Measurements from ENCODE around the gene XPR1.

The XPR1 gene

DNA sequence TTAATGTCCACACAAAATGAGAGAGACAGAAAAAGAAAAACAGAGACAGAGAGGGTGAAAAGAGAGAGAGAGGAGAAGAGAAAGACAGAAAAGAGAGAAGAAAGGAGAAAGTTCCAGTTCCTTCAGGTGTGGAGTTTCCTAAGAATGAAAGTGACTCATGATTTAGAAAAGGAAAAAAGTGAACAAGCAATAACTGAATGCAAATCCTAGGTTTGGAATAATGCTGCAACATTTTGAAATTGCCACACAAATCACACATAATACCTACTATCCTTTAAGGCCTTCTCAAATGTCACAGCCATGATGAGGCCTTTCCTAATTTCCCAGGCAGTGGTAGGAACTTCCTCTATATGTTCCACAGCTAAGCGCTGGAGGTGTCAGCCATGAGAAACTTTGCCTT, 31.5 kb upstream of the XPR1 start:
- no peak for DNase-seq
- TF ChIP-seq CTCF (IDR thresholded peaks at IDR 0.05), result no peak
- no peaks in the 10 kb centered on the region for H3K4me1 ChIP-seq
- intact Hi-C loops (cut with DNase I; ENCODE audit: low total_unique reads), result no loop called here
- no peaks in the 10 kb centered on the region for H3K9me3 ChIP-seq
- H3K27me3 ChIP-seq, result no peaks in the 10 kb centered on the region
- H3K36me3 ChIP-seq, result no peaks in the 10 kb centered on the region
- no peak overlapping the region for H3K27ac ChIP-seq
- no peak overlapping the region for H3K4me3 ChIP-seq

- Histone ChIP-seq H3K27ac (no peak overlapping the region), H3K4me3 (no peak overlapping the region), H3K27me3 (no peaks in the 10 kb centered on the region), H3K4me1 (no peaks in the 10 kb centered on the region), H3K9me3 (no peaks in the 10 kb centered on the region), H3K36me3 (no peaks in the 10 kb centered on the region)
- no peak for DNase-seq
- intact Hi-C loops (cut with DNase I; ENCODE audit: low total_unique reads), result no loop called here
- no peak for TF ChIP-seq CTCF (IDR thresholded peaks at IDR 0.05)
Measured at GRCh38 chr1:180601512-180601911, 30.3 kb upstream of the XPR1 start.

DNA sequence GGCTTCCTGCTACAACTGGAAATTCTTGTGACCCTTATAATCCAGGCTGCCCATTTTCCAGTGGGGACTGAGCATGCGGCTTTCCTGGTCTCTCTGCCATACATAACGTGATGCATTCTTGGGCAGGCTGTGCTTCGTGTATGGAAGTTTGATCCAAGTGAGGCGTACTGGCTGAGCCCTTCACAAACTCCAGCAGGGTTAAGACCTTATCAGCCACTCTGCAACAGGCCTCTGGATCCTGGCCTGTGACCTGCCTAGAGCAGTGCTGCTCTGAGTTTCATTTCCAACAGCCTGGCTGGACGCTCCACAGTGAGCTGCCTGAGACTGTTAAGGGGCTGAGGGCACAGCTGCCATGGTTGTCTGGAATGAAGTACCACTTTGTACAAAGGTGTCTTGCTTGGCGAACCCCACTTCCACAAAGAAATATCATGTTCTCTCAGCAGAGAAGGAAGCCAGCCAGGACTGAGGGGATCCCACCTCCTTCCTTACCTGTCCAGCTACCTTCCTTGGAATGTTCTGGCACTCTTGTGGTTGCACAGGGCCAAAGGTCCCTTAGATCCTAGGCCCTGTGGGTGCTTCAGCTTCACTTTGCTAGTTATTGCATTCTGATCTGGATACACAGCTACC, 28.5 kb upstream of the XPR1 start:
- no peak overlapping the region for H3K27ac ChIP-seq
- DNase-seq, result no peak

DNA sequence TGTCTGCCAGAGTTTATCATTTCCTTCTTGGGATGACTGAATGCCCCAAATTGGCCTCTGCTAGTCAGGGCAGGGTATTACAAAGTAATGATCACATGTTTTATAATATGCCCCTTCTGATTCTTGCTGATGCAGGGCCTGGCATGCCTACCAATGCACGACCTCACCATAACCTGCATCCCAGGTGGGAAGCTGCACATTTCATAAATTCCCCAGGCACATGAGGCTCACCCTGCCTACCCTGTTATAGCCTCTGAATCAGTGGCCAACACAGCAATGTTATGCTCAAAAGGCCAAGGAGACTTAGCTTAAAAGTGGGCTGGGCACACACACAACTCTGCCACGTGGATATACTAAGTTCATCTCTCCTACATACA, 28.0 kb upstream of the XPR1 start:
- no peaks in the 10 kb centered on the region for H3K36me3 ChIP-seq
- no peak overlapping the region for H3K27ac ChIP-seq
- DNase-seq, result no peak
- H3K27me3 ChIP-seq, result no peaks in the 10 kb centered on the region
- no peak overlapping the region for H3K4me3 ChIP-seq
- intact Hi-C loops (cut with DNase I; ENCODE audit: low total_unique reads), result no loop called here
- no peaks in the 10 kb centered on the region for H3K4me1 ChIP-seq
- no peaks in the 10 kb centered on the region for H3K9me3 ChIP-seq
- TF ChIP-seq CTCF (IDR thresholded peaks at IDR 0.05), result no peak

More for the DNA sequence above, 28.5 kb upstream of the XPR1 start:
- intact Hi-C loops (cut with DNase I; ENCODE audit: low total_unique reads), result no loop called here
- no peaks in the 10 kb centered on the region for H3K9me3 ChIP-seq
- no peaks in the 10 kb centered on the region for H3K4me1 ChIP-seq
- H3K4me3 ChIP-seq, result no peak overlapping the region
- no peaks in the 10 kb centered on the region for H3K27me3 ChIP-seq
- no peak for TF ChIP-seq CTCF (IDR thresholded peaks at IDR 0.05)
- no peaks in the 10 kb centered on the region for H3K36me3 ChIP-seq

GRCh38 chr1:180606155-180606554, 25.7 kb upstream of the XPR1 start:
- no peak for TF ChIP-seq CTCF (IDR thresholded peaks at IDR 0.05)
- DNase-seq, result no peak
- Histone ChIP-seq H3K4me3 (no peak overlapping the region), H3K27ac (no peak overlapping the region), H3K4me1 (no peaks in the 10 kb centered on the region), H3K27me3 (no peaks in the 10 kb centered on the region), H3K36me3 (no peaks in the 10 kb centered on the region), H3K9me3 (no peaks in the 10 kb centered on the region)
- intact Hi-C loops (cut with DNase I; ENCODE audit: low total_unique reads), result no loop called here
